H1 (cell line): ENCODE measurements around the gene MATN1. TPM values are rescaled to one million over a fixed set of nuclear protein-coding genes. Genes with fewer than 3 reads are reported as not detected.

Experiments used
- BACH1 ChIP-seq: IDR thresholded peaks from 2 replicates; pipeline ENCODE4 v1.6.1; 2012; ENCODE audit warnings: low read length, improper control_type of control experiment
- CEBPB ChIP-seq: IDR thresholded peaks from 2 replicates; pipeline ENCODE4 v1.6.1; 2012; ENCODE audit warnings: low read depth, low read length
- CREB1 ChIP-seq: IDR thresholded peaks from 2 replicates; pipeline ENCODE4 v1.6.1; 2012; ENCODE audit warnings: inconsistent platforms
- E2F6 ChIP-seq: IDR thresholded peaks from 2 replicates; pipeline ENCODE4 v1.6.1; 2012; ENCODE audit warnings: inconsistent platforms
- NANOG ChIP-seq: IDR thresholded peaks from 2 replicates; pipeline ENCODE4 v1.6.1; 2011; ENCODE audit warnings: low read length, low read depth, mild to moderate bottlenecking, inconsistent platforms; ENCODE audit not compliant: insufficient read depth, poor library complexity, severe bottlenecking
- SP2 ChIP-seq: IDR thresholded peaks from 2 replicates; pipeline ENCODE4 v1.6.1; 2012; ENCODE audit warnings: mild to moderate bottlenecking, low read length, inconsistent platforms
- SUZ12 ChIP-seq: fragments of 200-600 bp; sonication (generic); IDR thresholded peaks from 2 replicates; pipeline ENCODE4 v1.6.1; 2012; ENCODE audit warnings: mild to moderate bottlenecking, inconsistent platforms, low read length, moderate library complexity, mixed read lengths
- polyA plus RNA-seq, 7 experiments: library from polyadenylated mRNA; depleted of rRNA in 3 of 7; stranded (reverse) in 5 of 7; unstranded in 2 of 7; fragments of >200 nt in 5 of 7; fragments of 200-250 nt in 2 of 7; gene quantifications; 1 replicate in 5 of 7; 2 replicates in 1 of 7; 4 replicates in 1 of 7; pipeline versions ENCODE4 v1.2.1 to v1.2.3, GENCODE V29; 2011 to 2013; ENCODE audit warnings: missing spikeins in 2 of 7, mixed read lengths in 2 of 7
- total RNA-seq: library from RNA; stranded (reverse); fragmentation: NEBNext Ultra II Directional; extraction: Animal tissue kit (Norgen Biotek cat#: 25700); gene quantifications from 2 replicates; pipeline ENCODE4 v1.2.1, GENCODE V29; 2021

The MATN1 gene
- total and polyA plus RNA-seq, 2 of the 8 experiments (the other 6 are each of a cell fraction or from before 2014, with no cell fraction given), result 0.12 to 0.28 TPM

- TF ChIP-seq NANOG (no peak), E2F6 (no peak), BACH1 (no peak), SP2 (no peak), CEBPB (no peak), SUZ12 (no peak), CREB1 (no peak)
- TF ChIP-seq, all 59 proteins: peak for 0
Observed at GRCh38 chr1:30728340-30728739, 5.0 kb upstream of the MATN1 start (continued).
